ENCODE results near the gene ZDHHC14.
A peak's percentile ranks its signal among the peaks of the same experiment; 100 is the strongest.

The ZDHHC14 gene

DNA sequence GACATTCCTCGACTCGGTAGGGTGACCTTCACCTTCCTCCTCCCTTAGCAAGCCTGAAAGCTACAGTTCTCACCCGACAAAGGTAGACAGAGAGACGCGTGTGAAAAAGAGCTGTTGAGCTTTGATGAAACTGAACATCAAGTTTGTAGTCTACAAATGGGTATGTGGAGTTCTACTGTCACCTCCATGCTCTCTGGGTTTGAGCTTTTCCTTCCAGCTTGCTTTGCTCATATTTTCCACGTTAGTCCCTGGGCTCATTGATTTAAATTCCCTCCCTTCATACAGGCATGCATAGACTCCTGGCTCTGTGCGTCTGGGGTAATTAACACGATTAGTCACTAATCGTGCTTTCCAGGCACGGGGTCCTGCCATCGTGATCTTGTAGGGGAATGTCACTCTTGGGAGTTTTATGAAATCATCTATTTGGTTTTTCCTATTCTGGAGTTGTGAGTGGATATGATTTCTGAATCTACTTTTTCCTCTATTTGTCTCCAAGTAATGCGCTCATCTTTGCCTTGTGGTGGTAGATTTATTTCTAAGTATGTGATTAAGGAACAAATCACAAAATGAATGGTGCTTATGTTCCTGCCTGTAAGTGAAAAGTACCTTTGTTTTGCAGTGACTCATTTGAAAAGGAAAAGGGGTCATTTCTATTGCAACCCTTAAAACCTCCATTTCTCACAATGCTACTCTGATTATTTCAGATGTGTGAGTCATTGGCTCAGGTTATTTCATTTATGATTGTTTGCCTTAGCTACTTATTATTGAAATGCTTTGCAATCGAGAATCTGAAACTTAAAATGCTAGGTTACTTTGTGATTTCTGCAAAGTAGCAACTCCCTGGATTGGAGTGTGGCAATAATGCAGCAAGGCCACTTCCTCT, 154.6 kb downstream of the ZDHHC14 start:
- DNase-seq, result peak in 3 of 4 experiments; percentile 62 to 88 (median 84)

DNA sequence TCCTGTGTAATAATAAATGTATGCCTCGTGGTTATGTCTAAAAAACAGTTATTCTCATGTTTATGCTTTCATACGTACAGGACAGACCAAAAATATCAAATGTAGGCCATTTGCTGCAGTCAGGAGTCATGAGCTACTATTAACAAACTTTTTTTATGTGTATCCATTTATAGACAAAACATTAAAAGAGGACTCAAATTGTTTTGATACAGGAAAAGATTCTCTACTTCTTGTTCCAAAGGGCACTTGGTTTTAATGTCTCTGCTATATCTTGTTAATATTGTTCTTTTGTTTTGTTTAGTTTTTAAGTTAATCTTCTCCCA, 155.2 kb downstream of the ZDHHC14 start:
- peak in 1 of 4 experiments; percentile 60 for DNase-seq

DNA sequence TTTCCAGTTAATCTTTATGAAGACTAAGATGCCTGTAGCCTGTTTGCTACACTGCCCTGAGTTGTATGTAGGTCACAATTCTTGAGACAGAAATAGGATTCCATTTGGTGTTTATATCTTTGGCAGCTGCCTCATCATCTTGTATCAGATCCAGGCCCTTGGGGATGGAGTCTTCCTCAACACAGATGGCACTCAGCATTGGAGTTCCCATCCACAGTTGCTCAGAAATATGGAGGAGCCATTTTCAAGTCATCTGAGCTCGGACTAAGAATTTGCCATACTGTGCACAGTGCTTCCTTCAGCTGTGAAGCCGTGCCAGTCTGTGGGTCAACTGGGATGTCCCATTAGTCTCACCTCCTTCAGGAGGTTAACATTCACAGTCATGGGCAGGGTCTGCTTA, 156.6 kb downstream of the ZDHHC14 start:
- DNase-seq, result no peak

DNA sequence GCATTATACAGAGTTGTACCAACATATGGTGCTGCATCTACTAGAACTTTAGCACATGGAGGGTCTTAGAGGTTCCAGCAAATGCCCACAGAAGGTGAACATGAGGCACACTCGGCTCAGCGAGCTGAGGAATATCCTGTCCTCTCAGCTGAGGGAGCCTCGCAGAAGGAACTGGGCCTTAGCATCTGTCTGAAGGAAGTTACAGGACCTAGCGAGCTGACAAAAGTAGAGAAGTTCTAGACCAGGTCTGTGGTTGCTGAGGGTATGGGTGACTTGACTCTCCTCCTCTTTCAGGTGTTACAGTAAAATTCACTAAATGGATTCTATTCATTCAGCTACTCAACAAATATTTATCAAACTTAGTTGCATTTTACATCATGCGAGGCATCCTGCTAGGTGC, 157.2 kb downstream of the ZDHHC14 start:
- peak in 2 of 4 experiments; percentile 10 to 31 for DNase-seq

DNA sequence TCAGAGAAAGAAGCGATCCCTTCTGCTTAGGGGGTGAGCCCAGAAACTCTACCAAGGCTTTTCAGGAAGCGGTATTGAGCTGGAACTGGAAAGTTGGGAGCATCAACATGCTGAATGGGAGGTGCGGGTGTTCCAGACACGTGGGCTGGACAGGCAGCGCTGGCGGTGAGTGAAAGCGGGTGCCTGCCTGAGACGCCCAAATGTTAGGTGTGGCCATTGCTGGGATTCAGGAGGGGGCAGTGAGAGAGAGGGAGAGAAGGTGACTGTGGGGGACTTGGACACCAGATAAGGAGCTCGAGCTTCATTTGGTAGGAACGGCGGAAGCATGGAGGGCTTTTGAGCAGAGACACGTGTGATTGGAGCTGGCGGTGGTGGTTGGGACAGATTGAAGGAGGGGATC, 157.7 kb downstream of the ZDHHC14 start:
- no peak for DNase-seq

DNA sequence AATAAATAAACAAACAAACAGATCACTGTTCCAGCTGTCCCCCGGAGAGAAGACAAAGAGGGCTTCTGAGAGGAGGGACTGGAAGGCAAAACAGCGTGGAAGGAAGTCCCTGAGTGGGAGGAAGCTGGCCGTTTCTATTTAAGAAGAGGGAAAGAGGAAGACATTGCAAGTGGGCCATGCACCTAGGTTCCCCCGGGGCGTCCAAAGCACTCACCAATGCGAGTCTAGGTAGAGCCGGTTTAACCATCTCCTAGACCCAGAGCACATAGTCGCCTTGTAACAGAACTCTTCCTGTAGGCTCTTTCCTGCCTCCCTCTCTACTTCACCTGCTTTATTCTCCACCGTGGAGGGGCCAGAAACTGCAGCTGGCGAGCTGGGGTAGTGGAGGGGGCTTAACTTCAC, 158.4 kb downstream of the ZDHHC14 start:
- DNase-seq, result peak; percentile 28 to 65 (median 53)

DNA sequence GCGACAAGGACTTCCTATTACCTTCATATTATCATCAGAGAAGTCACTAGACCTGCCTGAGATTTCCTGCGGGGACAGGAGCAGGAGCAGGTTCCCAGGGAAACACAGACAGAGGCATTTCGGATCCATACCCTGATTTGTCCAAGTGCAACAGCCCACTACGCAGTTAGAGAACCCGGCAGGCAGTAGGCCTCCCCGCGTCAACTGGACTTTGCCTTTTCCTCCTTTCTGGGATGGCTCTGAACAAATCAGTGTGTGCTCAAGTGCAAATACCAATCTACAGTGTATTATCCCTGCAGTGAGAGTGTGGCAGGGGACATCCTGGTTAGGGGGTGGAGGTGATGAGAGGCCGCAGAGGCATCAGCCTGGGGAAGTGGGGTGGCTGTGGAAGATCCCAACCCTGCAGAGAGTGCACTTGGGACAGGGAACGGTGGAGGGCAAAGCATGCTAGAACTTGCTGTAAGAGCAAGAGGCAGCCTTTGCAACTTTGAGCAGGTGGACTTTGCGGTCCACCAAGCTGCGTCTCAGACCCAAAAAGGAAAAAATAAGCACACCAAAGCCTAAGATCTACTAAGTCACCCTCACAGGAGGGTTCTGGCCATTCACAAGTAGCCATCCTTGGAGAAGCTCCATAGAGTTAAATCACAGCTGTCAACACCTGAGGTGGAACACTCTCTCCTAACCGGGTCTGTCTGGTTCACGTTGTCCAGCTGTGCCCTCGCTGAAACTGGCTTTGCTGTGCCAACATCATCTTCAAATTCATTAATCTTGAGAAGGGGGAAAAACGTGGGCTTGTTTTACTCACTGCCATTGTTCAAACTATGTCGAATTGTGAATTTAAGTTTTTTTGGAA, 159.1 kb downstream of the ZDHHC14 start:
- no peak for DNase-seq

DNA sequence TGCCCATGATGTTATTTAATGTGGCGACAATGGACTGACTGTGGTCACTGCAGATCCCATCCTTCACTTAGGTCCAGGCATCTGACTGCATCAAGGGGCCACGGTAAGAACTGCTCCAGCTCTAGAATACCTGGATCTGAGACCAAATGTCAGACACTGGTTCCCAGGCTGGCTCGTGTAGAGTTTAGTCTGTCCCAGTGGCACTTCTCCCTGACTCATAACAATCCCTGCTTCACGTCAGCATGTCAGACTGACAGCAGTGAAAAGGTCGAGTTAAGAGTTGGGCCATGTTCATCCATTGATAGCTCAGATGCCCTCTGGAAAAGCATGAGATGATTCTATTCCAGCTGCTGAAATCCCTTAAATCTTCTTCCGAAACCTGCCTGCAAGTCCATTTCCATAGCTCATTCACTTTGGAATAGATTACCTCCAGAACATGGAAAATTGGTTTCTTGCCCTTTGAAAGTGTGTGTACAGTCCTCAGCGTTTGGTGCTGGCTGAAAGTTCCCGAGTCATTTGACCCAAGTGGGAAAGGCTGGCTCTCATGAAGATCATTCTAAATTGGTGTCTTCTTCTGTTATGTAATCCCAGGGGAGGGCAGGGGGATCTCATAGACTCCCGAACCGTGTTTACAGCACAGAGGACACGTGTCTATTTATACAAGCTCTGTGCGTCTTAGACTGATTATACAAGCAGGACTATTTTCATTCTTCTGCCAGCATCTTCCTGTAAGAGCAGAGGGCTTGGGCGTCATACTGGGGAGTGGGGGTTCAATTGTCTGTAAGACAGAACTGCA, 160.8 kb downstream of the ZDHHC14 start:
- no peak for DNase-seq

DNA sequence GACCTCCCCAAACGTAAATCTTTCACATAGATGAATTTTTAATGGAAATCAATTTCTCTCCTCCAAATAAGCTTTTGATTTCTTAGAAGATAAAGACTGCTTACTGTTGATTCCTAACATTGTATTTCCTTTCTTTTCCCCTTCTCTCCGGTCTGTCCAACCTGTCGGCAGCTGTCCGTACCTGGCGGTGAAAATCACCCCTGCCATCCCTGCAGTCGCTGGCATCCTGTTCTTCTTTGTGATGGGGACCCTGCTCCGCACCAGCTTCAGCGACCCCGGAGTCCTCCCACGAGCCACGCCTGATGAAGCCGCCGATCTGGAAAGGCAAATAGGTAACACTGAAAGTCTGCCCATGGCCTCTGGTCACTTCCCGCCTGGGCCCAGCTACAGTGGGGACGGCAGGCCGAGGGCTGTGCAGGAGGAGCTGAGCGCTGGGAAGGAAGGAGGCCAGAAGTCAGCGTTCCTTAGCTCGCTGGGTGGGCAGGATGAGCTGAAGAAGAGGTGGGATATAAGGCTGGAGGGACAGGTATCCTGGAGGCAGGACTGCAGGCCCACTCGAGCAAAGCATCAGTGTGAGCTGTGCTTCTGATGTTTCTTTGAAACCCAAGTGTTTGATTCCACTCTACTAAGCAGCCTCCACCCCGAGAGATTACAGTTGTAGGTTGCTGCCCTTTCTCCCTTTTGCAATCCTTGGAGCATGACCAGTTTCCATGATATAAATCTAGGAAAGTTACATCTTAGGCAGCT, 161.6 kb downstream of the ZDHHC14 start:
- no peak for DNase-seq

DNA sequence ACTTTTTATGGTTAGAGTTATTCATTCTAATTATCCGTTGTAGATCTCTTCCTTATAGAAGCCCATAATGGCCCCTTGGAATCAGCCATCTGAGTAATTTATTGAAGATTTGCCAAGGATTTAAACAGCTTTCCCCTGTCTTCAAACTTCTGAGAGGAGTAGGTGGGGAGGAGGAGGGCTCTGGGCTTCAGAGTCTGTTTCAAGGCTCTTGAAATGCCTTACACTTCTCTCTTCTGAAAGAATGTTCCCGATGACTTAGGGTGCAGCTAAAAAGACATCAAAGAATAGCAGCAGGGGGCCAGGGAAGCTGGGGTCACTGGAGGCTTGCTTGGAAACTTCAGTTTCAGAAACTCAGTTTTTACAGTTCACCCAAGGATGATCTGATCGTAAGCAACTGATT, 165.3 kb downstream of the ZDHHC14 start:
- DNase-seq, result no peak

DNA sequence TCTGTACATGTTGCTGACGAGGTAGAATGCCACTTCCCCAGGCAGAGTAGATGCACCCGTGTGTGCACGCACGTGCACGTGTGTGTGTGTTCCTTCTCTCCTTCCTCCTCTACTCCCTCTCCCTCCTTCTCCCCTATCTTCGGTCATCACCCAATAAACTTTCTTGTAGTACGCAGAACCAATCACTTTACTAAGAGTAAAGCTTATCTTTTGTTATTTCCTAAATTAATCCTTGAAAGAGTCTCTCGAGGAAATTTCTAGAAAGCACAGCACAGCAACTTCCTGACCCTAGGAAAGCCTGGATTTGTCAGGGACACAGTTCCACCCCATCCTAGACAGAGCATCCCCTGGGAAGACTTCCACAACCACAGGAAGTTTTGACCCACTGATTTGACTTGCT, 166.1 kb downstream of the ZDHHC14 start:
- no peak for DNase-seq

DNA sequence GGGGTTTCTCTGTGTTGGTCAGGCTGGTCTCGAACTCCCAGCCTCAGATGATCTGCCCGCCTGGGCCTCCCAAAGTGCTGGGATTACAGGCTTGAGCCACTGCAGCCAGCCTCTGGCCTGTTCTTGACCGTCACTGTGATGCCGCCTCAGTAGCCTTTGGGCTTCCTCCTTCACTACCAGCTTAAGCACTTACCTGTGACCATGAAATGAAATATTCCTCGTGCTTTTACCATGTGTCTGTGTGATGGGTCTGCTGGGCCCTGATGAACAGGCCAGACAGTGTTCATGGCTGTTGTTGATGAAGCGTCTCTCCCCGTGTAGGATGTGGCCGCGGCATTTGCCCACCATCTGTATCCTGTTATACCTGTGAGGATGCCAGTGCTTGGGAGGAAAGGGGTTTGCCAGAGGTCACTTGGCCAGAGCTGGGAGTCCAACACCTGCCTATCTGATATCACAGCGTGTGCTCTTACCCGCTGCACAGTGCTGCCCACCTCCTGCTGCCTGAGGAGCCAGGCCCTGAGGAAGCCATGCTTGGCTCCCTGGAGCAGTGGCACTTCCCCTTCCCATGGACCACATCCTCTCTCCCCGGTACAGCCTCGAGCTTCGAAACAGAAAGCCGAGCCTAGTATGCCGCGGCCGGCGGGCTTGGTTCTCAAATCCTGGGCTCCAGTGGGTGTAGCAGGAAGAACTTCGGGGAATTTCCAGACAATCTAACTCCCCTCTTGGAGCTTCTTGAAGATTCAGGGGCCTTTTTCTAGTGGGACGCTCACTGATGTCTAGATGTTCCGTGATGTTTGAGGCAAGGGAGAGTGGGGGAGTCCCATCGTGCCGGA, 167.9 kb downstream of the ZDHHC14 start:
- DNase-seq, result peak; percentile 71 to 84 (median 78)

DNA sequence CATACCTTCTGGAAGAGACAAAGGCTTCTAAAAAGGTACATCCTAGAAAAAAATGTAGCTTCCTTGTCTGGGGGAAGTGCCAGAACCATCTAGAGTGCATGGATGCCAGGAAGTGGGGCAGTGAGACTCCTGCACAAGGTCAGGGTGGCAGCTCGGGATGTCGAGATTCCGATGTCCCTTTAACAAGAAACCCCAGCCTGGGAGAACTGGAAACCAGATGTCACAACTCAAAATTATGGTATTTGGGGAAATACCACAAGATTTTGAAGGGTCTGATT, 168.4 kb downstream of the ZDHHC14 start:
- no peak for DNase-seq

DNA sequence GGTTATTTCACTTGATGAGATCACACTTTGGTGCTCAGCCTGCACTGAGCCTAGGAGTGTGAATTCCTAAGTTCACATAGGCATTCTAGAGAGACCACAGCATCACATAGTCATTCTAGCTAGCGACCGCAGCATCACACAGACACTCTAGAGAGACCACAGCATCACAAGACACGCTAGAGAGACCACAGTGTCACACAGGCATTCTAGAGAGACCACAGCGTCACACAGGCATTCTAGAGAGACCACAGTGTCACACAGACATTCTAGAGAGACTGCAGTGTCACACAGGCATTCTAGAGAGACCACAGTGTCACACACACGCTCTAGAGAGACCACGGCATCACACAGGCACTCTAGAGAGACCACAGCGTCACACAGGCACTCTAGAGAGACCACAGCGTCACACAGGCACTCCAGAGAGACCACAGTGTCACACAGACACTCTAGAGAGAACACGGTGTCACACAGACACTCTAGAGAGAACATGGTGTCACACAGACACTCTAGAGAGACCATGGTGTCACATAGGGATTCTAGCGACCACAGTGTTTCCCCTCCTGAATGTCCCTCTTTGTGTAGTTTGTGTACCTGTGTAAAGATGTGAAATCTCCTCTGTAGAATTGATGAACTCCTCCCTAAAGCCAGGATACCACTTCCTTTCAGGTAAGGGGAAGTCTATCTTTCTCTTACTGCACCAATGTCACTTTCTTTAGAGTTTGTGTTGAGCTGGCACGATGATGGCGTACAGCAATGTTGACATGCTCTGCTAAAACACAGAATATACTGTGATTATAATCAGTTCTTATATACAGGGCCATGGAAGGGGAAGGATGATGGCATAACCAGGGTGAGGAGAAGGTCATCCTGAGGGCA, 169.4 kb downstream of the ZDHHC14 start:
- no peak for DNase-seq

DNA sequence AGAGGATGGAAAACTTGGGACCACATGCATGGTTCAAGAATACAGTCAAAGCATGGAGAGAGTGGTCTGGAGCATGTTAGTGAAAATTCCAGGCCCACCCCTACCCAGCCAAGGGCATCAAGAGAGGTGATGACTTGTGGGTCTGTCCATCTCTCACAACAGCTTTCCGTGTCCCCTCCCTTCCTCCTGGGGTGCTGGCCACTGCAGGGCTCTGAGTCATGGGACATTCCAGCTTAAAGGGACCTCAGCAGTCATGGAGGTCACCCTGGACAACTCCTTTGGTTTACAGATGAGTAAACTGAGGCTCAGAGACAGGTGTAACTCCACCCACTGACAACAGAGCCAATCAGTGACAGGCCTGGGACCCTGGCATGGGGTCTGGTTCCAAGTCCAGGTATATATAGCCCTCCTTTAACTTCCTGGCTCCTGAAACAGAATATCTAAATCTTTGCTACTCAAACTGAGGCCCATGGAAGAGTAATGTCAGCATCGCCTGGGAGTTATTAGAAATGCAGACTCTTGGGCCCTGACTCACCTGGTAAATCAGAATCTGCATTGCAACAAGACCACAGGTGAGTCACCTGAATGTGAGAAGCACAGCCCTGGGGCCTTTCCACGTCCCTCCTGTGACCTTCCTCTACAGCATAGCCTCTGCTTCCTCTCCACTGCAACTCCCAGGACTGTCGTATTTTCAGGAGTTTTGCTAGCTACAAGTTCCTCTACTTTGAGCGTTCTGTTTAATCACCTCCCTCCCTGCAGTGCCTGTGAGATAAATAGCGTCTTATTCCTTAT, 170.2 kb downstream of the ZDHHC14 start:
- no peak for DNase-seq

DNA sequence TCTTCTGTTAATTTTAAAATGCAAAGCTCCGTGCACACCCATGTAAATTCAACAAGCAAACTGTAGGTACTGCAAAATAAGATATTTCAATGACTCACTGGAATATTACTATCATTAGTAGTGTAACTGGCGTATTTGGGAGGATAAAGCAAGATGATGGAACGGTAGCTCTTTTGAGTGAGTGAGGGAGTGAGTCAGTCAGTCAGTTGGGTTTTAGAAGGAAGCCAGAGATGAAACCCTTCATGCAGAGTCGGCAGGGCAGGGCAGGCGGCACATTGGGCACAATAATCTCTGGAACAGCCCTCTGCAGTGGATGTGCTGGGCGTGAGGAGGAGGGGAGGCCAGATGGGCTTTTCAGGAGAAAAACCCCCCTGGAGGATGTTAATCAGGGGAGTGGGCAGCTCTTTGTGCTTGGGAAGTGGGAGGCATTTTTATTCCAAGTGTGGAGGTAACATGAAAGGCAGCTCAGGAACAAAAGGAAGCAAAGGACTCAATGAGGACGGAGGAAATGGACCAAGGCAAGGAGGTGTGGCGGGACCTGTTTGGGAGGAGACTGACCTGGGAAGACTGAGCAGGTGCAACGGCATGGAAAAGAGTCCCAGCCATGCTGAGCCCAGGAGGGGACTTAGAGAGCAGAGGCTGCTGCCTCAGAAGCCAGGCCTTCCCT, 171.2 kb downstream of the ZDHHC14 start:
- no peak for DNase-seq

DNA sequence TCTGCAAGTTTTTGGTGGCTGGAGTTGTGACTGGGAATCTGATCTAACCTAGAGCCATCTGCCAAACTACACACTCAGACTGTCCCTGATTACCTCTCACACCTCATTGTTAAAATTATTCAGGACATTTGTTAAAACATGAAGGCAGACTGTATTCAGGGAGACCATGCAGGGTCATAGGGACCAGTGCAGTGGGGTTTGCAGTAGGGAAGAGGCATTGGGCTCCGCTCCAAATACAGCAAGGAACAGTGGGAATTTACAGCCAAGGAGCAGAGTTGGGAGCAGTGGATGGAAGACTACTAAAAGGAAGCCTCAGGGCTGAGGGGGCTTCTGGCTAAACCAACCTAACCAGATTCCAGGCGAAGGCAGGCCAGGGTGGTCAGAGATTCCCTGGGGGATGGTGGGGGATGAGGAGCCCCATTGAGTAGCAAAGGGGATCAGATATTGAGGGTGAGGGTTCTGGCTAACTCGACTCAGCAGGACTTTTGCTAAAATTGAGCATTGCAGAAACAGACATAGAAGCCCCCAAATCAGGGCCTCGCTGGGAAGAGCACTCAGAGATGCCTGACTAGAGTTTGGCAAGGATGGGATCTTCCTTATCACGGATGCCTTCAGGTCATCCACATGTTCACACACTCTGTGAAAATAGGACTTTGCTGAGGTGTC, 172.0 kb downstream of the ZDHHC14 start:
- no peak for DNase-seq

DNA sequence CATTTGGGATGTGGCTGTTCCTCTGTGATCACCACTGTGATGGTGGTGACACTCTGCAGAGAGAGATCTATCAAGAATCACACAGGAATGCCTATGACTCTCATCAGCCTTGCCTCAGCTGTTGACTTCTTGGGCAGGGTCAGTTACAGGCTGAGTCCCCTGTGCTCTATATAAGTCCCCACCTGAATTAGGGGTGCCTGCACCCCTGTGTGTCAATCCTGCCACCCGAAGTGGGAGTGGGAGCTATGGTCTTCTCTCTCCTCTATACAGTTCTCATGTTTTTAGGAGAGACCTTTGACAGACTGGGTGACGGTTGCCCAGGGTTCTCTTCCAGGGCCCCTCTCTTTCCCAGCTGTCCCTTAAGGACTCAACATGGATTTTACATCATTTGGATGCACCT, 173.8 kb downstream of the ZDHHC14 start:
- no peak for DNase-seq

Data from suppressor macrophage (primary cell).